ENCODE data around the gene F8. TPM values are rescaled to one million over a fixed set of nuclear protein-coding genes. Genes with fewer than 3 reads are reported as not detected.

F8 gene
- total RNA-seq, 1 experiment from 2014 or later: 2.6 TPM

DNA sequence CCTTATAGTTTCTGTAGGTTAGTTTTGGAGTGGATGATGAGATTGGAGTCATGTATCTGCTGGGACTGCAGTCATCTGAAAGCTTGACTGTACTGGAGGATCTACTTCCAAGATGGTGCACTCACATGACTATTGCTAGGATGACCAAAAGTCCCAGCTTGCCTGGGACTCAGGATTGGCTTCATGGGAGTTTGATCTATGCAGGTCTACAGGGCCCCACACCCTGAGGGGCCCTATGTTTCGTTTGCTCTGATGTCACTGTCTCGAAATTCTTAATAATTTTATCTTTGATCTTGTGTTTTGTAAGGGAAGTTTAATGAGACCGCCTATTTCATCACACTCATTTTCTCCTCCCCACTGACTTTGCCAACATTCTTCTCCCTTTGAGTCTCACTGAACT, 188.0 kb downstream of the F8 start, which contains the start of gene SMIM9:
SMIM9 (minus strand) TSS at position 101 of the 400 bp plus-strand sequence. CDS start 3,806 bp downstream, outside the sequence.
- intact Hi-C loops (cut with micrococcal nuclease): no loop called here
- H3K9ac ChIP-seq (ENCODE audit: low read length): no peak within 1 kb of the TSS
- H3K36me3 ChIP-seq (ENCODE audit: control insufficient read depth in 1 of 2, insufficient read depth in 2 of 2, low read length in 2 of 2): no peaks in the 10 kb centered on the region
- CTCF ChIA-PET: no interaction called here
- H3K9me2 ChIP-seq (ENCODE audit: insufficient read depth): no peaks in the 10 kb centered on the region
- H3K27ac ChIP-seq (ENCODE audit: low read depth, low read length): no peak within 1 kb of the TSS
- ATAC-seq: no peak
- no peak within 1 kb of the TSS for H3K4me3 ChIP-seq (replicated peaks in 1 of 2; ENCODE audit: low read depth in 1 of 2, low read length in 2 of 2)
- no peaks in the 10 kb centered on the region for H4K20me1 ChIP-seq (ENCODE audit: insufficient read depth)
- H3K79me2 ChIP-seq (ENCODE audit: insufficient read depth, low read length): no peaks in the 10 kb centered on the region
- RAD21 ChIA-PET (ENCODE audit: low non-redundant PET in 1 of 2, low total read pairs in 2 of 2, uncharacterized antibody in 2 of 2, unreplicated experiment in 2 of 2): no interaction called here
- POLR2A ChIA-PET: no interaction called here
- H2AFZ ChIP-seq (ENCODE audit: low read depth, low read length, poor library complexity, severe bottlenecking): no peak within 1 kb of the TSS
- BruUV-seq (replicated peaks): no TSS peak
- no peaks in the 10 kb centered on the region for H3K27me3 ChIP-seq (ENCODE audit: insufficient read depth, low read length)
- H3K4me1 ChIP-seq (ENCODE audit: control insufficient read depth in 1 of 2, insufficient read depth in 2 of 2, low read length in 2 of 2): no peaks in the 10 kb centered on the region
- no peak within 1 kb of the TSS for H3K4me2 ChIP-seq (ENCODE audit: low read length)
- H3K9me3 ChIP-seq (ENCODE audit: control insufficient read depth in 1 of 2, insufficient read depth in 1 of 2, low read depth in 1 of 2, low read length in 2 of 2): no peaks in the 10 kb centered on the region
- TF ChIP-seq FOSL1 (IDR thresholded peaks at IDR 0.05; ENCODE audit: low read depth) (no peak), POLR2AphosphoS5 (IDR thresholded peaks at IDR 0.05; ENCODE audit: low read depth, low read length) (no peak), CEBPB (IDR thresholded peaks at IDR 0.05; ENCODE audit: low read depth) (no peak), YY1 (IDR thresholded peaks at IDR 0.05; ENCODE audit: extremely low read depth, insufficient replicate concordance, low read depth, low read length) (no peak), CTCF (IDR thresholded peaks at IDR 0.05 in 2 of 3, conservative IDR thresholded peaks at IDR 0.05 in 1 of 3; ENCODE audit: borderline replicate concordance in 1 of 3, insufficient read depth in 1 of 3, low read depth in 2 of 3, low read length in 2 of 3) (no peak), EZH2 (IDR thresholded peaks at IDR 0.05) (no peak), RAD21 (IDR thresholded peaks at IDR 0.05; ENCODE audit: low read depth) (no peak), MAX (IDR thresholded peaks at IDR 0.05) (no peak), POLR2A (IDR thresholded peaks at IDR 0.05; ENCODE audit: borderline replicate concordance, extremely low read depth, insufficient read depth, insufficient read length) (no peak), ELF1 (IDR thresholded peaks at IDR 0.05; ENCODE audit: borderline replicate concordance, low read depth) (no peak), EZH2phosphoT487 (IDR thresholded peaks at IDR 0.05; ENCODE audit: borderline replicate concordance) (no peak), SP1 (IDR thresholded peaks at IDR 0.05; ENCODE audit: low read depth) (no peak), EGR1 (IDR thresholded peaks at IDR 0.05; ENCODE audit: low read depth) (no peak), SRF (IDR thresholded peaks at IDR 0.05; ENCODE audit: low read depth) (no peak)
- TF ChIP-seq, protein P1, sequence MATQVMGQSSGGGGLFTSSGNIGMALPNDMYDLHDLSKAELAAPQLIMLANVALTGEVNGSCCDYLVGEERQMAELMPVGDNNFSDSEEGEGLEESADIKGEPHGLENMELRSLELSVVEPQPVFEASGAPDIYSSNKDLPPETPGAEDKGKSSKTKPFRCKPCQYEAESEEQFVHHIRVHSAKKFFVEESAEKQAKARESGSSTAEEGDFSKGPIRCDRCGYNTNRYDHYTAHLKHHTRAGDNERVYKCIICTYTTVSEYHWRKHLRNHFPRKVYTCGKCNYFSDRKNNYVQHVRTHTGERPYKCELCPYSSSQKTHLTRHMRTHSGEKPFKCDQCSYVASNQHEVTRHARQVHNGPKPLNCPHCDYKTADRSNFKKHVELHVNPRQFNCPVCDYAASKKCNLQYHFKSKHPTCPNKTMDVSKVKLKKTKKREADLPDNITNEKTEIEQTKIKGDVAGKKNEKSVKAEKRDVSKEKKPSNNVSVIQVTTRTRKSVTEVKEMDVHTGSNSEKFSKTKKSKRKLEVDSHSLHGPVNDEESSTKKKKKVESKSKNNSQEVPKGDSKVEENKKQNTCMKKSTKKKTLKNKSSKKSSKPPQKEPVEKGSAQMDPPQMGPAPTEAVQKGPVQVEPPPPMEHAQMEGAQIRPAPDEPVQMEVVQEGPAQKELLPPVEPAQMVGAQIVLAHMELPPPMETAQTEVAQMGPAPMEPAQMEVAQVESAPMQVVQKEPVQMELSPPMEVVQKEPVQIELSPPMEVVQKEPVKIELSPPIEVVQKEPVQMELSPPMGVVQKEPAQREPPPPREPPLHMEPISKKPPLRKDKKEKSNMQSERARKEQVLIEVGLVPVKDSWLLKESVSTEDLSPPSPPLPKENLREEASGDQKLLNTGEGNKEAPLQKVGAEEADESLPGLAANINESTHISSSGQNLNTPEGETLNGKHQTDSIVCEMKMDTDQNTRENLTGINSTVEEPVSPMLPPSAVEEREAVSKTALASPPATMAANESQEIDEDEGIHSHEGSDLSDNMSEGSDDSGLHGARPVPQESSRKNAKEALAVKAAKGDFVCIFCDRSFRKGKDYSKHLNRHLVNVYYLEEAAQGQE (IDR thresholded peaks at IDR 0.05; ENCODE audit: low read depth): no peak
- no peak for DNase-seq (ENCODE audit: low read depth, low spot score)
